Calu3 (cell line): ENCODE data around the gene PSMA1. TPM values are rescaled to one million over a fixed set of nuclear protein-coding genes. Genes with fewer than 3 reads are reported as not detected.

ENCODE experiments used
- BruUV-seq: library from RNA; stranded (reverse); fragments of 400-500 nt; replicated peaks from 2 replicates; lab custom pipeline; 2021; lab: Mats Ljungman, UMichigan
- CTCF ChIA-PET: fragments of 300-600 bp; sonication (Branson Sonifier 250); formaldehyde crosslinking; loops from one replicate; lab custom pipeline; 2022; ENCODE audit warnings: antibody characterized with exemption; lab: Charles Lee
- DNase-seq: peaks from one replicate; pipeline ENCODE4 v3.0.0; 2022
- H3K27ac Mint-ChIP-seq: one replicate; pipeline ENCODE4 v1.8.0; 2022; ENCODE audit warnings: mixed read lengths; ENCODE audit not compliant: unreplicated experiment
- H3K27me3 Mint-ChIP-seq: one replicate; pipeline ENCODE4 v1.8.0; 2022; ENCODE audit warnings: mixed read lengths; ENCODE audit not compliant: unreplicated experiment
- H3K36me3 Mint-ChIP-seq: one replicate; pipeline ENCODE4 v1.8.0; 2022; ENCODE audit warnings: mild to moderate bottlenecking, moderate library complexity, mixed read lengths; ENCODE audit not compliant: insufficient read depth, unreplicated experiment
- H3K4me1 Mint-ChIP-seq: one replicate; pipeline ENCODE4 v1.8.0; 2022; ENCODE audit warnings: mild to moderate bottlenecking, low read depth, mixed read lengths; ENCODE audit not compliant: unreplicated experiment
- H3K4me3 Mint-ChIP-seq: one replicate; pipeline ENCODE4 v1.8.0; 2022; ENCODE audit warnings: mild to moderate bottlenecking, low read depth, moderate library complexity, mixed read lengths; ENCODE audit not compliant: unreplicated experiment
- H3K9me3 Mint-ChIP-seq: one replicate; pipeline ENCODE4 v1.8.0; 2022; ENCODE audit warnings: low read depth, mixed read lengths; ENCODE audit not compliant: unreplicated experiment
- CTCF ChIP-seq: fragments of 200-600 bp; IDR thresholded peaks from one replicate; pipeline ENCODE4 v1.8.0; 2022; ENCODE audit warnings: antibody characterized with exemption; ENCODE audit not compliant: unreplicated experiment
- intact Hi-C: fragments of 100-400 bp; cut with micrococcal nuclease; formaldehyde crosslinking; loops from one replicate; pipeline ENCODE4 v1.10.0; 2022; ENCODE audit not compliant: unreplicated experiment
- total RNA-seq: library from RNA; stranded (reverse); gene quantifications from 2 replicates; pipeline ENCODE4 v1.2.3, GENCODE V29; 2022

Gene PSMA1
- total RNA-seq, 1 experiment from 2014 or later, result 205 TPM

GRCh38 chr11:14551380-14551779 lies 31.2 kb upstream of the PSMA1 start:
- Mint-ChIP-seq H3K9me3 (no peaks in the 10 kb centered on the region), H3K36me3 (no peaks in the 10 kb centered on the region), H3K4me3 (no peak overlapping the region), H3K27ac (no peak overlapping the region), H3K27me3 (no peaks in the 10 kb centered on the region), H3K4me1 (peaks cover 10% of the 10 kb centered on the region)
- DNase-seq, result no peak
- no TSS peak for BruUV-seq
- TF ChIP-seq CTCF, result no peak
- CTCF ChIA-PET, result no interaction called here
- intact Hi-C loops, result no loop called here

- no peak for DNase-seq
- H3K4me3 Mint-ChIP-seq, result no peak overlapping the region
- no peaks in the 10 kb centered on the region for H3K36me3 Mint-ChIP-seq
- no peaks in the 10 kb centered on the region for H3K27me3 Mint-ChIP-seq
- BruUV-seq, result no TSS peak
- no peaks in the 10 kb centered on the region for H3K4me1 Mint-ChIP-seq
- no peaks in the 10 kb centered on the region for H3K9me3 Mint-ChIP-seq
- TF ChIP-seq CTCF, result no peak
- CTCF ChIA-PET, result no interaction called here
- intact Hi-C loops, result no loop called here
- H3K27ac Mint-ChIP-seq, result no peak overlapping the region
Observed at GRCh38 chr11:14549891-14550290, 29.7 kb upstream of the PSMA1 start.

DNA sequence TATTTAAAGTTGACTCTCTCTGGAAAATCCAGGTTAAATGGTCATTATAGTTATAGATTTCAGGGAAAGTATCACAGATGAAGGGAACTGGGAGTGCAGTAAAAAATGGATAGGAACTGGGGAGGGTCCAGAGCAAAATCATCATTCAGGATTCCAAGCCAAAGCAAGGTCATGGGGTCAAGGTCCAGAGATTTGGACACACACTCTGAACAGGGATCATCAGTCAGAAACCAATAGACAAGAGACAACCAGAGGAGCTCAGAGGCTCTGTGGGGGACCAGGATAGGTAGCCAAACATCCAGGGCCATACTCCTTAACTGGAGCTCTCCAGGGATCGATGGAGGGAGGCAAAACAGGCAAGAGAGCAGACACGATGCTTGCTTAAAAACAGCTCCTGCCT lies 27.3 kb upstream of the PSMA1 start:
- no peaks in the 10 kb centered on the region for H3K9me3 Mint-ChIP-seq
- no peak overlapping the region for H3K27ac Mint-ChIP-seq
- H3K27me3 Mint-ChIP-seq, result no peaks in the 10 kb centered on the region
- intact Hi-C loops, result no loop called here
- TF ChIP-seq CTCF, result no peak
- DNase-seq, result no peak
- H3K4me1 Mint-ChIP-seq, result no peaks in the 10 kb centered on the region
- no peaks in the 10 kb centered on the region for H3K36me3 Mint-ChIP-seq
- no peak overlapping the region for H3K4me3 Mint-ChIP-seq
- BruUV-seq, result no TSS peak
- CTCF ChIA-PET, result interaction anchor here (0.7 kb wide), 1 partner anchor 247 kb away, joined by 3 read pairs; no protein-coding TSS in a partner anchor

- H3K9me3 Mint-ChIP-seq, result no peaks in the 10 kb centered on the region
- no peak for TF ChIP-seq CTCF
- no peaks in the 10 kb centered on the region for H3K36me3 Mint-ChIP-seq
- H3K27me3 Mint-ChIP-seq, result no peaks in the 10 kb centered on the region
- H3K4me3 Mint-ChIP-seq, result no peak overlapping the region
- no peaks in the 10 kb centered on the region for H3K4me1 Mint-ChIP-seq
- H3K27ac Mint-ChIP-seq, result no peak overlapping the region
- intact Hi-C loops, result no loop called here
- no TSS peak for BruUV-seq
- CTCF ChIA-PET, result no interaction called here
- DNase-seq, result no peak
Observed at GRCh38 chr11:14546672-14547071, 26.5 kb upstream of the PSMA1 start.
